SH-SY5Y (cell line): ENCODE results near the gene MTCL3.

Source experiments
- GATA2 ChIP-seq: IDR thresholded peaks from 2 replicates; pipeline ENCODE4 v1.6.1; 2011; ENCODE audit warnings: mild to moderate bottlenecking, low read depth, low read length
- GATA3 ChIP-seq: IDR thresholded peaks from 2 replicates; pipeline ENCODE4 v1.6.1; 2011; ENCODE audit warnings: low read depth, mild to moderate bottlenecking, low read length, moderate library complexity

MTCL3 gene

GRCh38 chr6:127519469-127519785 is 292 bp upstream of the MTCL3 start:
- no peak for TF ChIP-seq GATA3
- no peak for TF ChIP-seq GATA2

- no peak for TF ChIP-seq GATA3
Observed at GRCh38 chr6:127518191-127518709, 885 bp downstream of the MTCL3 start.

- TF ChIP-seq GATA3 (no peak), GATA2 (no peak)
Observed at GRCh38 chr6:127517693-127518092, 1.4 kb downstream of the MTCL3 start.

- TF ChIP-seq GATA3 (no peak), GATA2 (no peak)
Observed at GRCh38 chr6:127516662-127517273, 2.4 kb downstream of the MTCL3 start.

- TF ChIP-seq GATA2 (no peak), GATA3 (no peak)
Observed at GRCh38 chr6:127515794-127516661, 3.1 kb downstream of the MTCL3 start.

- TF ChIP-seq GATA2 (no peak), GATA3 (no peak)
Observed at GRCh38 chr6:127515234-127515793, 3.8 kb downstream of the MTCL3 start.

- TF ChIP-seq GATA3 (no peak), GATA2 (no peak)
Observed at GRCh38 chr6:127514773-127515227, 4.3 kb downstream of the MTCL3 start.

GRCh38 chr6:127514179-127514772 is 4.9 kb downstream of the MTCL3 start:
- TF ChIP-seq GATA3 = no peak
- no peak for TF ChIP-seq GATA2

- no peak for TF ChIP-seq GATA2
- TF ChIP-seq GATA3 = no peak
Observed at GRCh38 chr6:127513425-127513824, 5.7 kb downstream of the MTCL3 start.

GRCh38 chr6:127510876-127511275 is 8.3 kb downstream of the MTCL3 start:
- TF ChIP-seq GATA3 = no peak
- no peak for TF ChIP-seq GATA2

- TF ChIP-seq GATA2 (no peak), GATA3 (no peak)
Observed at GRCh38 chr6:127506894-127507293, 12.2 kb downstream of the MTCL3 start.

GRCh38 chr6:127503022-127503421 is 16.1 kb downstream of the MTCL3 start:
- no peak for TF ChIP-seq GATA3
- no peak for TF ChIP-seq GATA2

- TF ChIP-seq GATA2 = no peak
- no peak for TF ChIP-seq GATA3
Observed at GRCh38 chr6:127497410-127497809, 21.7 kb downstream of the MTCL3 start.

- TF ChIP-seq GATA3 (no peak), GATA2 (no peak)
Observed at GRCh38 chr6:127496471-127496870, 22.7 kb downstream of the MTCL3 start.
